A172 (cell line): ENCODE data around the gene INPP5D. TPM values are rescaled to one million over a fixed set of nuclear protein-coding genes. Genes with fewer than 3 reads are reported as not detected.
"Not testable (repeated sequence)": the region's sequence is repeated elsewhere in the genome, so short reads cannot be mapped to it uniquely, and the experiment has no call there.

ENCODE experiments used
- DNase-seq: peaks from one replicate; pipeline ENCODE4 v3.0.0-alpha.2; 2015; ENCODE audit warnings: low spot score
- total RNA-seq: library from RNA; depleted of rRNA; stranded (reverse); fragments of >200 nt; shearing (Covaris generic); gene quantifications from 2 replicates; pipeline ENCODE4 v1.2.3, GENCODE V29; 2014

Gene INPP5D
- total RNA-seq, 1 experiment from 2014 or later: 0.84 TPM

DNA sequence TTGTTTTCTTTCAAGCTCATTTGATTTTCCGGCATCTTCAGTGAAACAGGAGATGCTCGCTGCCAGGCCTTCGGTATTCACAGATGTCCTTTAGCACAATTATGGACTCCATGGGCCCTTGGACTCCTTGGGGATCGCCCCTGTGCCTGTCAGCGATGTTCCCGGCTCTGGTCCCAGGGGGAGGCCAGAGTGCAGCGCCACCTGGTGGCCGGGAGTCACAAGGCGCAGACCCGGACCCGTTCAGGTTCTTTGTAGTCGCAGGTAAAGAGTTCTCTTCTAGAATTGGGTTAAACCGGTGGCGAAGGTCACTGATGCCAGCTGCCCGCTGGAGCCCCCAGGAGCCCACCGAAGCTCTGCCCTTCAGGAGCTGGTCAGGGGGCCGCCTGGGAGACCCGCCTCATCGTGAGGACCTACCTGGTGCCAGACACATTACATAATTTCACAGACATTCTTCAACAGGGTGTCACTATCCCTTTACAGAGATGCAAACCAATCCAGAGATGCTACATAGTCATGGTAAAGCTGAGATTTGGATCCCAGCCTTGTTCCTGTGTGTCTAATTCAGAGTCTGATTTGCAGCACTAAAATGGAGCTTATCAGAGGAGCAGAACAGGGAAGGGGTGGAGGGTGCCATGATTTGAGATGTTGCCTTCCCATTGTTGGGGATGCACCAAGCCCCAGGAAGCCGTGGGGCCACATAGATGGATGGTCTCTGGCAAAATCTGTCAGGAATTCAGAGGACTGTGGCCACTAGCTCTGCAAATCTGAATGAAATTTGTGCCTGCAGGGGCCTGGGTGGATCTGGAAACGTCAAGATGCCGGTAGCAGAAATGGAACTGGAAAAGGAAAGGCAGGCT is 6.0 kb upstream of the INPP5D start:
- DNase-seq: no peak

GRCh38 chr2:233055362-233055761 is 4.8 kb upstream of the INPP5D start:
- DNase-seq: no peak

GRCh38 chr2:233056961-233057605 is 3.1 kb upstream of the INPP5D start:
- DNase-seq: no peak

- DNase-seq: no peak
Measured at GRCh38 chr2:233058717-233059546, 1.2 kb upstream of the INPP5D start.

- DNase-seq: no peak
Measured at GRCh38 chr2:233059547-233059796, 670 bp upstream of the INPP5D start.

GRCh38 chr2:233060501-233060979 is 398 bp downstream of the INPP5D start:
- DNase-seq: no peak

DNA sequence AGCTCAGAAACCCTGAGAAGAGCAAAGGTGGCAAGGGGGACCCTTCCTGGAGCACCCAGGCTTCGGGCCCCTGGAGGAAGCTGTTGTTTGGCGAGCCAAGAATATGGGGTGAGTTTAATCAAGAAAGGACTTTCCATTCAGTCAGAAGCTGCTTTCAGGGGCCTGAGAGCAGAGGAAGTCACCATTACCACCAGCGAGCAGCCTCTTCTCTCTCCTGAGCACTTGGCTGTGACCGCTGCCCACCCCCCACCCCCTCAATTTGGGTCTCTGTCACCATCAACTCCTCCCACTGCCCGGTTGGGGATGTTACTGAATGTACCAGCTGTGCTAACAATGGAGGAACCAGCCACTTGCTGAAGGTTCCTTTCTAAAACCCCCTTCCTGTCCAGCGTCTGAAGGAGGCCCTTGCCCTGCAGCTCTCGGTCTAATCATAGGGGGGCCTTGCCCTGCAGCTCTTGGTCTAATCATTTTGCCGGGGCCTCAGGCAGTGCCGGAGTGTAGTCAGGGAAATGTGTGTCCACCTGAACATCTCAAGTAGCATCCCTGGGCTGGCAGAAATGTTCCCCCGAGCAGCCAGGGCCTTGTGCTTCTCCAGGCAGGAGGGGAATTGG is 943 bp downstream of the INPP5D start:
- DNase-seq: no peak

- DNase-seq: no peak
Measured at GRCh38 chr2:233061591-233062450, 1.7 kb downstream of the INPP5D start.

DNA sequence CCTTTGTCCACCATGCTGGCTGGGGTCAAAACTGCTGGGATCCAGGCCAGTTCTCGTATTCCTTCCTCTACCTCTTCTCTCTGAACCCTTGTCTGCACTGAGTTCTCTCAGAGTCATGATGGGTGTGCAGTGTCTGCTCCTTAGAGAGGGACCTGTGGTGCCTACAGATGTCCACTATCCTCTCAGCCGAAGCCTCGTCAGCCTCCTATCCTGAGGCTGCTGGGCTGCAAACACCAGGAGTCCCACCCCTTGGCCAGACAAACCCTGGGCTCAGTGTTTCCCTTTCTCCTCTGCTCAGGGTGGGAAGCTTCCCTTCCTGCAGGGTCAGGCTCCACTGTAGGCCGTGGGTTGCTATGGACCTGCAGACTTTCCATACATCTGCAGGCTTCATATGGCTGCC is 2.3 kb downstream of the INPP5D start:
- no peak for DNase-seq

- no peak for DNase-seq
Measured at GRCh38 chr2:233062946-233063268, 2.8 kb downstream of the INPP5D start.

GRCh38 chr2:233063269-233063975 is 3.3 kb downstream of the INPP5D start:
- DNase-seq: no peak

DNA sequence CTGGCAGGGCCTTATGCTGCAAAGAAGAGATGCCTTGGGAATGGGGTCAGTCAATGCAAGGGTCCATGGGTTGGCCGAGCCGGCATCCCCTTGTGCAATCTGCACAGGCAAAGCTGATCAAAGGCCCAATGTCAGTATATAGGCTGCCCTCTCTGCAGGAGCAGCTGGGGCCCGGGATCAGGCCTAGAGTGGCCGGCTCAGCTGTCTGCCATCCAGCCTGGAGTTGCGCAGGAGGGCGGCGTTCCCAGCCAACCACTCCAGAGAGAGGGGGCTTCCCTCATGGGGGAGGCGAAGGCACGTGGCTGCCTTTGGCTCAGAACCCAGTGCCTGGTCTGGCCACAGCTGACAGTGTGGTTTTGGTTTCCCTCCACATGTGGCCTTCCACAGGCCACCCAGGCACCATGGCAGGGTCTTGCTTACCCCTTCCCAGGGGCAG is 3.9 kb downstream of the INPP5D start:
- no peak for DNase-seq

DNA sequence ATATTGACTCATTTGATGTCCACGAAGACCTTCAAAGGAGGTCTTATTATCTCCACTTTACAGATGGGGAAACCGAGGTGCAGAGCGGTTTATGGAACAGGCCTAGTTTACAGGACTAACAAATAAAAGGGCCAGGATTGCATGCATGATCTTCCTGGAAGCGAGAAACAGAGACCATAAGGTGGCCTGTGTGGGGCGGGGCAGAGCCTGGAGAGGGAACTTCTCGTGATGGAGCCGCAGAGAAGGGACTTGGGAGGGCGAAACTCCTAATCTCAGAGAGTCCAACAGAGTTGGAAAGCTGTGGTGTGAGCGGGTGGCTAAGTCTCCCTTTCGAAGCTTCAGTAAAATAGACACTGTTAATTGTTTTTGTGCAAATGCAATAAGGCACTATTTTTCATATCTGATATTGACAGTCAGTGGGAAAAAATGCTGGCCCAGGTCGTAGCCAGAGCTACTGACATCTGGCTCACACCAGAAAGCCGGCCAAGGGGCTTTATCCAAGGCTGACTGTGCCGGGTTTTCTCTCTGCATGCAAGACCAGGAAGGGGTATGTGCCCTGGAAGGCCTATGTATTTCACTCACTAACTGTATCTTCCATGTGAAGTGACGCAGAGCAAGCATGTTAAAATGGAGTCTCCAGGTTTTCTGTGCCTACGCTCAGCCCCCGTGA is 4.5 kb downstream of the INPP5D start:
- DNase-seq: no peak

DNA sequence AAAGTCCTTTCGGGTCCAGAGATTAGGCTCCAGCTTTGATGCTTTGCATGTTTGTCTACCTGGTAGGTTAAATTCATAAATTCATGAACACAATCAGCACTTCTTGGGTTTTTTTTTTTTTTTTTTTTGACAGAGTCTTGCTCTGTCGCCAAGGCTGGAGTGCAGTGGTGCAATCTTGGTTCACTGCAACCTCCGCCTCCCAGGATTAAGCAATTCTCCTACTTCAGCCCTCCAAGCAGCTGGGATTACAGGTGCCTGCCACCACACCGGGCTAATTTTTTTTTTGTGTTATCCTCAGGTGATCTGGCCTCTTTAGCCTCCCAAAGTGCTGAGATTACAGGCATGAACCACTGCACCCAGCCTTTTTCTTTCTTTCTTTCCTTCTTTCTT is 5.1 kb downstream of the INPP5D start:
- DNase-seq: not testable (repeated sequence)

- no peak for DNase-seq
Measured at GRCh38 chr2:233065954-233066470, 5.9 kb downstream of the INPP5D start.

GRCh38 chr2:233068762-233069418 is 8.7 kb downstream of the INPP5D start:
- no peak for DNase-seq

- no peak for DNase-seq
Measured at GRCh38 chr2:233072838-233073237, 12.7 kb downstream of the INPP5D start.

- no peak for DNase-seq
Measured at GRCh38 chr2:233074106-233074505, 14.0 kb downstream of the INPP5D start.
